ENCODE results near the gene XRCC4.

Gene XRCC4

DNA sequence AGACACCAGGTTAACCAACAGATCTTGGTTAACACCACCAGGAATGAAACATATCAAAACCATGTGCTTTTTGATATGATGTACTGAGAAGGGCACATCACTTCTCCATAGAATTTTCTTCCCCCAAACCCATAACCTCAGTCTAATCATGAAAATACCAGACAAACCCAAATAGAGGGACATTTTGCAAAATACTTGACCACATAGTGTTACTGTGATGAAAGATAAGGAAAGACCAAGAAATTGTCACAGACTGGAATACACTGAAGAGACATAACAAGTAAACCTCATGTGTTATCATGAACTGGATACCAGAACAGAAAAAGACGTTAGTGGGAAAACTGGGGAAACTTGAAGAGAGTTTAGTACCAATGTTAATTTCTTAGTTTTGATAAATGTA, 319.3 kb downstream of the XRCC4 start:
- FAIRE-seq, result no peak

DNA sequence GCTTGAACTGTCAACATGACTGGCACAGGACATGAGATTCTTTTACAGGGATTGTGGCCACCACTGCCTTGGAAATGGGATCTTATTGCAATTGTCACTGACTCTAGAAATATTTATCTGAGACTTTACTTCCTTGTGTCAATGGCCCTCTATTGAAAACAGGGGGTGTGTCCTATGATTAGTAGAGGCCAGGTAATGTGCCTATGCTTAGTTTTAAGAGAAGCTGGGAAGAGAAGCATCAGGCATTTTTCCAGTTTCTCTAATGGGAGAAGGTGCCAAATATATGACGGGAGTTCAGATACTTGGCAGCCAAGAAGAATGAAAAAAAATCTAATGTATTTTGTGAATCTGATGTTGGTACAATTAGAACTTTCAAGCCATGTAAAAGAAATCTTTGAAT, 320.3 kb downstream of the XRCC4 start:
- FAIRE-seq, result no peak

DNA sequence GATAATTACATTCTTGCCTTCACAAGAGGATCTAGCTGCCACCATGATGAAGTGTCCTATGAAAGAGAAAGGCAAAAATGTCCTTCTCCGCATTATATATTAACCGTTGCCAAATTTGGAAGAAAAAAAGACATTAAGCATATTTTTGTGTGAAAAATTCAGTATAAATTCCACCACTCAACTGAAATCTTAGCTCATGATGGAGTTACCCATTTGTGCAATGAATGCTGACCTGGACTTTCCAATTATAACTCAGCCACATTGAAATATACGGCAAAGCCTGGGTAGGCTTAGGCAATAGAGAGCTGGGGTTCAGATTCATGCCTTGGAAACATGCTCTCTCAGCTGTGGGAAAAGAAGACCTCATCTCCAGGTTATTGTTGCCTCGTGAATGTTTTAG, 322.9 kb downstream of the XRCC4 start:
- no peak for FAIRE-seq

DNA sequence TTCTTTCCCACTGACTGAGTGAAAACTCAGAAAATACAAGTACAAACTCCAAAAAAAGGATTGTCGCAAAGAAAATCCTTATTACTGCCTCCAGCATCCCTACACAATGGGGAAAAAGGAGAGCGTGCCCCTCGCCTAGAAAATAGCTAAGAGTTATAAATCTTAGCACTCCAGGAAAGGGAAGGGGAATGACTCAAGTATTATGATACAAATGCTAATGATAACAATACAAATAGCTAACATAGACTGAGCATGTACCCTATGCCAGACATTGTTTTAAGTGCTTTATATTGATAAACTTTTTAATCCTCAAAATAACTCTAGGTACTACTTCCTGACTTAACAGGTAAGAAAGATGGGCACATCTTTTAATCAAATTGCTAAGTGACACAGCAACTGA, 323.4 kb downstream of the XRCC4 start:
- no peak for FAIRE-seq

DNA sequence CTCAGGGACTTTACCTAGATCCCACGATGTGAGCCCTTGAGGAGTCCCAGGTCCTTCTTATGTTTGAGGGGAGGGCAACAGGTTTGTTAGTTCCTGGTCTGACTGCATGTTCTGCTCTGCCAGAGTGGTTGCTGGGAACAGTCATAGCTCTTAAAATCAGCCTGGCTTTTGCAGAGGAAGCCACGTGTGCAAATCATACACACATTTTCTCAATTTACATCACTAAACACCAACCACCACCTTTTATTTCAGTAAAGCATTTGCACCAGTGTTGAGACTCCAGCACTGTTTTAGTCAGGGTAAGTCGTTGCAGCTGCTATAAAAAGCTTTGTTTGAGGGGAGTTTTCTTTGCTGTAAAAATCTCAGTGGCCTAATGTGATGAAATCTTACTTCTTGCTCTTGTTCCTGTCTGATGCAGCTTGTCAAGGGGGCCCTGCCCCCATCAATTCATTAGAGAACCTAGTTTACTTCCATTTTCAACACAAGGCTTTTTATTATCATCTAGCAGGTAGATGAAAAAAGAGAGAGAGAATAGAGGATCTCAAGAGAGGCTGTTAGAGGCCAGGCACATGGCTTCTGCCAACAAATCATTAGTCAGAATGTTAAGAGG, 323.9 kb downstream of the XRCC4 start:
- no peak for FAIRE-seq

DNA sequence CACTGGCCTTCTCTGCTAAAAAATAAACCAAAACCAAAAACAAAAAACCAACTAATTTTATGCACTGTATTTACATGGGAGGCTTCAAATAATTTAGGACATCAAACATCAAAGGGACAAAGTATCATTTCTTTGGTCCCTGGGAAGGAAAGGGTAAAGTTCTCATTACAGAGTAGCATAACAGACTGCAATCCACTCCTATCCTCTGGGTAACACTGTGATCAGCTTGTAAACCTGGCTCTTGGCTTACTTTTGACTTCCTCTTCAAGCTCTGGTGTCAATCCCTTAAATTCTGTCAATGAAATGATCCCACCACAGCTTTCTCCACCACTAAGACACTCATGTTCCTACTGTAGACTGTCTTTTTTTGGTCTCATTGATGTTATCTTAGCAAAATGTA, 324.4 kb downstream of the XRCC4 start:
- no peak for FAIRE-seq
